ENCODE data around the gene NAV2.
A peak's percentile ranks its signal among the peaks of the same experiment; 100 is the strongest.

NAV2 gene

DNA sequence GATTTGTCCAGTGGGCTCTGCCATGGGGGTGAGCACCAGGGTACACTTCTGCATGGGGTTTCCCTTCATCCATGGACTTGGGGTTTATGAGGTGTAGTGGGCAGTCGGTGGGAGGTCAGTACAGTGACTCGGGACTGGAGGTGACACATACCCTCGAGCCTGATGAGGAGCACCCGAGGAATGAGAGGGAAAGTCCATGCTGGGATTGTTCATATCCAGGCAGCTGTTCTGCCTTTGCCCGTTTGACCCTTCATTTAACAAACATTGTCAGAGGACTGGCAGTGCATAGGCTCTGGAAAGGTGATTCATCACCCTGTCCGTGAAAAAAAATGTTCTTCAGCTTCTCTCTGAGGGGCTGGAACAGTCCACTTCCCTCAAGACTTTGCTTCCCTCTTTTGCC, 2.7 kb downstream of the NAV2 start:
- DNase-seq (ENCODE audit: low read depth) = no peak

DNA sequence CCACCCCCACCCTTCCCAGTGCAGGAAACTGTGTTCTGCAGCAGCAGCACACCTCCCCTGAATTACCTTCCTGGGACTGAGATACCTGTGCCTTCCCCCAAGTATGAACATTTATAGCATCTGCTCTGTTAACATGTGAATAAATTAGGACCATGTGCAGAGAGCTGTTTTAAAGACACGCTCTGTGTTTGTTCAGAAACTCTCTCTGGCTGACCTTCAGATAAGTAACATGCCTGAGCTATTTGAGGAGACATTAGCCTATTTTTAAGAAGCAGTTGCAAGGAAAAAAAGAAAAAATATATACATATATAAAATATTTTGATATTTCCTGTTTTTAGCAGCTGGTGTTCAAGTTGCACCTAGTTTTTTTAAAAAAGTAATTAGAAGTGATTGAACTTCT, 5.4 kb downstream of the NAV2 start:
- no peak for DNase-seq (ENCODE audit: low read depth)

- no peak for DNase-seq (ENCODE audit: low read depth)
These were observed 6.3 kb downstream of the NAV2 start for GRCh38 chr11:19718951-19719350.

DNA sequence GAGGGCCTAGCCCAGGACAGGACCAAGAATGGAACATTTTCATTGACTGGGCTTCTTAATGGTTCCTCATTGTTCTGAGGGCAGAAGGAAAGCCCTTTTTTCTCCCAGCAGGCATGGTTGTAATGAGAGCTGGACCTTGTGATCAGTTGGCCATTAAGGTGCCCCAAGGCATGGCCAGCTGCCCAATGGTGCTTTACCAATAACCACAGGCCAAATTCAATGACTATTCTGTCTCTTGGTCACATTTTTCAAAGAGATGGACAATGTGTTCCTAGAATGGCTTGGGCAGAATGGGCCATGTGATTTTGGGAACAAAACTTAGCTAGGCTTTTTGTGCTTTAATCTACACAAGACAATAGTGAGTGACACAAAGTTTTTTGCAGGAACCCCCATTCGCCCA, 7.3 kb downstream of the NAV2 start:
- no peak for DNase-seq (ENCODE audit: low read depth)

- DNase-seq (ENCODE audit: low read depth) = no peak
These were observed 8.5 kb downstream of the NAV2 start for GRCh38 chr11:19721176-19721575.

DNA sequence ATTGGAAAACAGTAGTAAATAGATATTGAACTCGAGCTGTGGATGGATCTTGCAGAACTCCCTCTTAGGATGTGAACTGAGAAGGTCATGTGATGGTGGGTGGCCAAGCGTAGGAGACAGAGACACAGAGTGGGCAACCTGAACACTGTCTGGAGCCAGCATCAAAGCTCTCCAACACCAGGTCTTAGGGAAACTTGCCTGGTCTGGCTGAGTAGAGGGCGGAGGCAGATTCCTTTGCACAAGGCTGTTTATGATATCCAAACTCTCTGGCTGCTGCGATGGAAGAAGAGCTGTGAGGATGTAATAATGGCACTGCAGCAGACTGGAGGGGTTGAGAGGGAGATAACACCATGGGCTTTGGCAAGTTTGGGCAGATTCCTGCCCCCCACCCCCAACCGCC, 10.1 kb downstream of the NAV2 start:
- no peak for DNase-seq (ENCODE audit: low read depth)

GRCh38 chr11:19723572-19724342, 11.1 kb downstream of the NAV2 start:
- DNase-seq (ENCODE audit: low read depth) = no peak

DNA sequence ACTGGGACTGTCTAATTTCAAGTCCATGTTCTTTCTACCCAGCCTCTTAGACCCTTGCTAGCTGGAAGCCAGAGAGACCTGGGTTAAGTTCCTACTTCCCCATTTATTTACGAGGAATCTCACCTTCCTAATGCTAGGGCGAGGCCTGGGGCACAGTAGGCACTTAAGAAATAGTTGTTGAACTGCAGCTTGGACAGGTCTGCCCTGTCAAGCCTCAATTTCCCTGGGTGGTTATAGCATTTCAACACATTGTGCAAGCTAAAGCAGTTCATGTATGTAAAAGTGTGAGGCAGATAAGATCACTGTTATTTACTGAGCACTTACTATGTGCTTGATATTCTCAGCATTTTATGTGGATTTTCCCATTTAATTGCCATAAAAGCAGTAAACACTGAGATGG, 12.1 kb downstream of the NAV2 start:
- DNase-seq (ENCODE audit: low read depth) = no peak

GRCh38 chr11:19725379-19726079, 12.9 kb downstream of the NAV2 start:
- no peak for DNase-seq (ENCODE audit: low read depth)

DNA sequence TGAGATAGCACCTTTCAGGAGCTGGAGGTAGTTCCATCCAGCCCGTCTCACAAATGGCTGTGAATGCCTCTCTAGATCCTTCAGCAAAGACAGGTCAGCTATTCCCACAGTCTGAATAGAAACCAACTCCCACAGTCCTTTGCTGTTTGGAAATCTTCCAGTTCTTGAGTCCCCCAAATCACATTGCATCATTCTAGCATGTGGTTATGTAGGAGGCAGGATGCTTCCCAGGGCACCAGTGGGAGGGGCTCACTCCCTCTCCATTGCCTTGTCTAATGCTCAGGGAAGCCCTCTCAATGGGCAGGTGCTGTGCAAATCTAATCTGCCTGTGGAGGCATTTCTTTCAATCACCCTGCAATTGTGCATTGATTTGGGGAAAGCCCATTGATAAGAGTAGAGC, 14.6 kb downstream of the NAV2 start:
- DNase-seq (ENCODE audit: low read depth) = no peak

DNA sequence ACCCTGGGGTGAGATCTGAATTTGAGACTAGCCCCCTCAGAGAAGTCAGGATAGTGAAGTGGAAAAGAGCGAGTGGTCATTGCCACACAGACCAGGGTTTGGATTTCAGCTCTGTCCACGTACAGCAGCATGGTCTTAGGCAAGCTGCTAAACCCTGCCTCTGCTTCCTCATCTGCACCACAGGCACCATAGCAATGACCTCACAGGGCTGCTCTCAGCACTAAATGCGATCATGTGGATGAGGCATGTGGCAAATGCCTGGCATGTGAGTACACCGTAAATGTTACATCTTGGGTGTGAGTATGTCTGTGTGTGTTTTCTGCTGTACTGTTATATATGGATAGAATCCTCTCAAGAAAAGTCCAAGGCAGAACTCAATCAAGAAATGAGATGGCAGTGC, 15.8 kb downstream of the NAV2 start:
- DNase-seq (ENCODE audit: low read depth) = no peak

- DNase-seq (ENCODE audit: low read depth) = no peak
These were observed 16.5 kb downstream of the NAV2 start for GRCh38 chr11:19729141-19729540.

- no peak for DNase-seq (ENCODE audit: low read depth)
These were observed 17.7 kb downstream of the NAV2 start for GRCh38 chr11:19730373-19730772.

DNA sequence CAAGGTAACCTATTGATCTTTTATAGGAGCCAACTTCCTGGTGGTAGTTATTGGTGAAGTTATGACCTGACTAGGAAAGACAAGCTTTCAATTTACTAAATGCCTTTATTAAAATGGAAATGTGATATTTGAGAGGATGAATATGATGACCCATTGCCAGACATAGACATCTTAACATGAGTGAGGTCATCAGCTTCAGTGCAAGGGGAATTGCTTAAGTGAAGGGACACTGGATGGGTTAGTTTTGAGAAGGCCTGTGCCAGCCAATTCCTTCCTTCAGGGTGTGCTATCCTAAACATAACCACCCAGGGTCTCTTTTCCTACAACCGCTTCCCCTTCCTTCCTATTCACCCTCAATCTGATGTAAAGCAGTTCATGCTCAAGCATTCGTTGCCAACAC, 21.5 kb downstream of the NAV2 start:
- DNase-seq (ENCODE audit: low read depth) = no peak

GRCh38 chr11:19735157-19735908, 22.7 kb downstream of the NAV2 start:
- no peak for DNase-seq (ENCODE audit: low read depth)

DNA sequence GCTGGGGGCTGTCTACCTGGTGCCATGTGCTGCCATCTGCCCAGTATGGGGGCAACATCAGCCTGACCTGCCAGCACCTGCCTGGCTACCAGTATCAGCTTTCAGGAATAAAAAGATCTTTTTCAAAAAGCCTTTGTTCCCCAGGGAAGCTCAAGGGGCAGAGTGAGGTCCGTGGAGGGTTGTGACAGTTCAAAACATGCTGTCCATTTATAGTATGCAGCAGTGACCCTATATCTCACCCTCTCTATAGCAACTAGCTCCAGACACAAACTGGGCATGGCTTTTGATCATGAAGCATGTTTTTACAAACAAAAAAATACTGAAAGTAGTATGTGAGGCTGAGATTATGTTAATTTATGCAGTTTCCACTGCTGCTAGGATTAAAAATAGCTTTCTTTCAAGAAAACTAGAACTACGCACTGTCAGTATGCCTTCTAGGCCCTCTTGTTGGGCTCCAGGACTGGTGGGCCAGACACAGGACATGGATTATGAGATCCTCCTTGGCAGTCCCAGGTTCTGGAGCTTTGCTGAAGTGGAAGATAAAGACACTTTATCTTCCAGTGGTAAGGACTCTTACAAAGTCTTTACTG, 23.4 kb downstream of the NAV2 start:
- DNase-seq (ENCODE audit: low read depth) = no peak

DNA sequence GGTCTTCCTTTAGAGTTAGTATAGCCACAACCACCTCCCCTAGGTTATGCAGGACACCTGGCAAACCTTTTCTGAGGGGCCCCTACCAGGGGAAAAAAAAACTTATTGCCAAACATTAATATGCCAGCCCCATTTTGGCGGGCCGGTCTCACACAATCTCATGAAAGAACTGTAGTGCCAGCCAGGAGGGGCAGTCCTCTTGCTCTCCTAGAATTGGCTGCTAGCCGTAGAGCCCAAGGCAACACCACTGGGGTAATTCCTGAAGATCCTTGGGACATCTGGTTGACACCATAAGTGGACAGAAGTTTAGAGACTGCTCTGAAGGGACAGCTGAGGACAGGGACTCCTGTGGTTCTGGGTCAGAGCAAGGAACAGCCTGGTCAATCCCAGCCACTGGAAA, 24.2 kb downstream of the NAV2 start:
- no peak for DNase-seq (ENCODE audit: low read depth)

DNA sequence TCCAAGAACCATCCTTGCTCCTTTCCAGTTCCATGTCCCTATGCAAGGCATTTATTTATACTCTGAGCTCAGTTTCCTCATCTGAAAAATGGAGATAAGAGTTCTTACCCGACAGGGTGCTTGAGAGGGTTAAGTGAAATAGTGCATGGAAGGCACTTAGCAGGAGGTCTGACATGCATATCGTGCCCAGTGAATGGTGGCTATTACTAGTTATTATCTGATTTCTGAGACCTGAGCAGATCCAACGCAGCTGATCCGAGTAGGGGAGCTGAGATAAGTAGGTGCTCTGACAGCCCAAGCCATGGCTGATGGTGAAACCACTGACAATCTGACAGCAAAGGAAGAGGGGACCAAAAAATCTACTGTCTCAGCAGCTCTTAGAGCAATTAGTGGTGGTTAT, 24.9 kb downstream of the NAV2 start:
- no peak for DNase-seq (ENCODE audit: low read depth)

DNA sequence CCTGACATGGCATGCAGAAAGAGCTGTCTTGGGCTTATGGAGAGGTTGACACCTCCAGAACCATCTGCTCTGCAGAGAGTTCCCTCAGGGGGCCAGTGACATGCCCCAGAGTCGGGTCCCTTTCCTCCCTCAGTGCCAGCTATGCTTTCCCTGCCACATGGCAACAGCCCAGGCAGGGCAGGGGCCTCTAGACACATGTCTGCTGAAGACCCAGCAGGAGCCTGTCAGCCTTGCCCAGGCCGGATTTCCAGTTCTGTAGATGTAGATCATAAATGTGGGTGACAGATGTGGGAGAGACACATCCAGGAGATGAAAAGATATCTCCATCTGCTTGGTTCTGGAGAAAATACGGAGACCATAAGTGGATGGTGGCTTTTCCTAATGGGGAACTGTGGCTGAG, 25.5 kb downstream of the NAV2 start:
- DNase-seq (ENCODE audit: low read depth) = no peak

DNA sequence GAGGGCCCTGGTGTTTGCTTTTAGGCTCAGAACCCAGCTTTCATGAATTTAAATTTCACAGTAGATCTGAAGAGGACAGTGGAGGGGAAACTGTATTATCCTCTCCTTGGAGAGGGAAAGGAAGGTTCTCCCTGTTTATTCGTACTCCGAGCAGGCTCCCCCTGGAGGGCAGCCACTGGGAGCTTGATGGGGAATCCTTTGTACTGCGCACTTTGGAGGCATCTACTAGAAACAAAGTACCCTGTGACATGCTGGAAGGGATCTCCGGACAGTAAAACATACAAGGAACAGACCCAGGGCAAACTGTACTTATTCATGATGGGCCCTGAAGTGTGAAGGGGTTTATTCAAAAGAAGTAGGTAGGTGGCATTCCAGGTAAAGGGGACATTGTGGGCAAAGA, 27.2 kb downstream of the NAV2 start:
- DNase-seq (ENCODE audit: low read depth) = no peak

DNA sequence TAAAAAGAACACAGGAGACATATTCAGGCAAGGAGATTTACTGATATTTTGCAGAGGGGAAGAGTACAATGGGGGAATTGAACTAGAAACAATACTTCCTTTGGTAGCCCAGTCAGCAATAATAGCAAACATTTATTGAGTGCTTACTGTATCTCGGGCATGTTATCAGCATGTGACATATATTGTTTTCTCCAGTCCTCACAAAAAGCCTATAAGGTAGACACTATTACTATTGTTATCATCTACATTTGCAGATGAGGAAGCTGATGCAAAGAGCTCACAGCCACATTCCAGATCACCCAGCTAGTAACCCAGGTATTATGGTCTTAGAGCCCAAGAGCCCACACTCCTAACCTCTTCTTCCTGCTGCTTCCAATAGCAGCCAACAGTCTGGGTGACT, 27.9 kb downstream of the NAV2 start:
- no peak for DNase-seq (ENCODE audit: low read depth)

- DNase-seq (ENCODE audit: low read depth) = peak; percentile 19
These were observed 30.1 kb downstream of the NAV2 start for GRCh38 chr11:19742588-19743292.
